Body of pancreas (tissue), 4 donors: ENCODE data around the gene CD109.
"Not testable (repeated sequence)": the region's sequence is repeated elsewhere in the genome, so short reads cannot be mapped to it uniquely, and the experiment has no call there.

ENCODE experiments used
- POLR2A ChIP-seq, 3 donors: fragments of 450-650 bp; IDR thresholded peaks; one replicate each; pipeline ENCODE4 v1.6.1; 2016; ENCODE audit warnings: antibody characterized with exemption in 3 of 3, mild to moderate bottlenecking in 2 of 3
- TF ChIP-seq, protein P1 (sequence below), 7 experiments: fragments of 450-650 bp in 4 of 7; fragments of 200-600 bp in 3 of 7; sonication (generic) in 3 of 7; IDR thresholded peaks; one replicate each; pipeline ENCODE4 v1.5.1; 2016 to 2019; ENCODE audit warnings: antibody characterized with exemption in 7 of 7

DNA sequence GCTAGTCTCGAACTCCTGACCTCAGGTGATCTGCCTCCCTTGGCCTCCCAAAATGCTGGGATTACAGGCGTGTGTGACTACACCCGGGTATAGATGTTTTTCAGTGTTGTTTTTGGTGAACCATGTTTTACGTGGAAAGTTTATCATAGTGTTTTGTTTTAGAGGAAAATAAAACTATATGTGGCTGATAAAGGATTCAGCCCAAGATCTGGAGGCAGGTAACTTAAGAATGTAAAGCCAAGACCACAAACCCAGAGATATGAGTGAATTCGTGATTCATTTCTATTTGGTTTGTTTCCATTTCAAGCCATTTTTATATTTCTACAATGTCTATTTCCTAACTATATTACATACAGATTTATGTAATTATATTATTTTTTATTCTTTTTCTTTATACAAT is 16.2 kb upstream of the CD109 start:
- TF ChIP-seq POLR2A (IDR thresholded peaks at IDR 0.05): not testable (repeated sequence)
- TF ChIP-seq, protein P1, sequence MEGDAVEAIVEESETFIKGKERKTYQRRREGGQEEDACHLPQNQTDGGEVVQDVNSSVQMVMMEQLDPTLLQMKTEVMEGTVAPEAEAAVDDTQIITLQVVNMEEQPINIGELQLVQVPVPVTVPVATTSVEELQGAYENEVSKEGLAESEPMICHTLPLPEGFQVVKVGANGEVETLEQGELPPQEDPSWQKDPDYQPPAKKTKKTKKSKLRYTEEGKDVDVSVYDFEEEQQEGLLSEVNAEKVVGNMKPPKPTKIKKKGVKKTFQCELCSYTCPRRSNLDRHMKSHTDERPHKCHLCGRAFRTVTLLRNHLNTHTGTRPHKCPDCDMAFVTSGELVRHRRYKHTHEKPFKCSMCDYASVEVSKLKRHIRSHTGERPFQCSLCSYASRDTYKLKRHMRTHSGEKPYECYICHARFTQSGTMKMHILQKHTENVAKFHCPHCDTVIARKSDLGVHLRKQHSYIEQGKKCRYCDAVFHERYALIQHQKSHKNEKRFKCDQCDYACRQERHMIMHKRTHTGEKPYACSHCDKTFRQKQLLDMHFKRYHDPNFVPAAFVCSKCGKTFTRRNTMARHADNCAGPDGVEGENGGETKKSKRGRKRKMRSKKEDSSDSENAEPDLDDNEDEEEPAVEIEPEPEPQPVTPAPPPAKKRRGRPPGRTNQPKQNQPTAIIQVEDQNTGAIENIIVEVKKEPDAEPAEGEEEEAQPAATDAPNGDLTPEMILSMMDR (IDR thresholded peaks at IDR 0.05): not testable (repeated sequence)
